GM06990 (cell line): ENCODE data around the gene RPL22.

Experiments
- DNase-seq: peaks from one replicate; pipeline ENCODE4 v3.0.0-alpha.2; 2011; ENCODE audit not compliant: insufficient read length; ENCODE audit errors: extremely low read depth
- H3K27me3 ChIP-seq: replicated peaks from 2 replicates; pipeline ENCODE4 v1.6.0; 2011; ENCODE audit warnings: low read length; ENCODE audit not compliant: control insufficient read depth, insufficient read depth
- H3K36me3 ChIP-seq: 2 replicates; pipeline ENCODE4 v1.5.1; 2011; ENCODE audit warnings: low read length; ENCODE audit not compliant: control insufficient read depth, insufficient read depth
- H3K4me3 ChIP-seq: replicated peaks from 2 replicates; pipeline ENCODE4 v1.5.1; 2011; ENCODE audit warnings: low read depth, mild to moderate bottlenecking, control low read depth, low read length
- CTCF ChIP-seq: IDR thresholded peaks from 2 replicates; pipeline ENCODE4 v1.5.1; 2011; ENCODE audit warnings: low read length, control low read depth, mild to moderate bottlenecking, inconsistent platforms; ENCODE audit not compliant: insufficient read depth, poor library complexity, severe bottlenecking

Gene RPL22

GRCh38 chr1:6234502-6235295, 35.3 kb upstream of the RPL22 start:
- Histone ChIP-seq H3K36me3 (peaks cover 11% of the 10 kb centered on the region), H3K4me3 (peak overlapping the region; percentile 88), H3K27me3 (no peaks in the 10 kb centered on the region; the same call in 1 of the 2 replicates)
- no peak for TF ChIP-seq CTCF
- no peak for DNase-seq

- TF ChIP-seq CTCF: no peak
- DNase-seq: no peak
- Histone ChIP-seq H3K27me3 (no peaks in the 10 kb centered on the region), H3K36me3 (peaks cover 15% of the 10 kb centered on the region), H3K4me3 (no peak overlapping the region)
These were observed 34.0 kb upstream of the RPL22 start for GRCh38 chr1:6233376-6233775.

DNA sequence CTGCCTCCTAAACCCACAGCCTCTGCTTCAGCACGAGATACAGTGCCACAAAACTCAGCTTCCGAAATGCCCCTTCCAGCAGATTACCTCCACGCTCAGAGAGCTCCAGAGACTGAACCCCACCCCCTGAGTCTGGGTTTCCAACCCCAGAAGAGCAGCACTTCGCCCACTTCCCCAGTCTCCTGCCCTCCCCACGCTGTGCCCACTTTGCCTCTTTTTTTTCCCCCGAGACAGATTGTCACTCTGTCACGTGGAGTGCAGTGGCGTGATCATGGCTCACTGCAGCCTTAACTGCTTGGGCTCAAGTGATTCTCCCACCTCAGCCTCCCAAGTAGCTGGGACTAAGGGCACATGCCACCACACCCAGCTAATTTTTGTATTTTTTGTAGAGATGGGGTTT, 26.3 kb upstream of the RPL22 start:
- no peak overlapping the region for H3K4me3 ChIP-seq
- no peaks in the 10 kb centered on the region for H3K27me3 ChIP-seq
- peaks cover 32% of the 10 kb centered on the region for H3K36me3 ChIP-seq
- TF ChIP-seq CTCF: no peak
- DNase-seq: no peak

DNA sequence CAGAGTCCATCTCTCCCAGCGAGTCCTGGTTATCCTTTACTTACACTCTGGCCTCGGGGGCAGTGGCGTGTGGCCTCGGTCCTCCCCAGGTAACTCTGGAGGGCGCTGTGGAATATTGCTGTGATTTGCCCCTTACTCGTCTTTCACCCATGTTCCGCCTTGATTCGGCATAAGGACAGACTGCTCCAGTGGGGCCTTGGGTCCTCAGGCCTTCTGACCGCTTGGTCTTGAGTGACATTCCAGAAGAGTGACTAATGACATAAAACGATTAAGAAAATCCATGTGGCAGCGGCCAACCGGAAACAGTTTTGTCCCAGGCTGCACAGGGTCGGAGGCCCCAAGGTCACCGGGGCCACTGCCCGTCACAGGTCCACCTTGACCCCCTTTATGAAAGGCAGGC, 25.3 kb upstream of the RPL22 start:
- TF ChIP-seq CTCF: no peak
- Histone ChIP-seq H3K27me3 (no peaks in the 10 kb centered on the region), H3K36me3 (peaks cover 35% of the 10 kb centered on the region), H3K4me3 (no peak overlapping the region)
- no peak for DNase-seq

DNA sequence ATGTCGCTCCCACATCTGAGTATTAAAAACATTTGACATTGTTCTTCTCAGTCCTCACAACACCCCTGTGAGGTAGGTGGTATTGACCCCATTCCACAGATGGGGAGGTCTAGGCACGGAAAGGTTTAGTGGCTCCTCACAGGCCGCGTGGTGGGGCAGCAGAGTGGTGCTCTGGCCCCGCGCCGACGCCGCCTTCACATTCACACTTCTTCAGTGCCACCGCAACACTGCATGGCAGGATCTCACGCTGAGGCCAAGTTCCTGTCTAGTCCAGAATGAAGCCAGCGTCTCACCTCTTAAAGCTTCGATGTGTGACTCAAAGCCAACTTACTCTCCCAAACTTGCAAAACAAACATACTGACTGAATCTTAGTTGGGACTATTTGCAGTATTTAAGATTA, 24.2 kb upstream of the RPL22 start:
- Histone ChIP-seq H3K27me3 (no peaks in the 10 kb centered on the region), H3K4me3 (no peak overlapping the region), H3K36me3 (peaks cover 33% of the 10 kb centered on the region)
- no peak for TF ChIP-seq CTCF
- no peak for DNase-seq
